ENCODE measurements around the gene TMEM245. TPM values are rescaled to one million over a fixed set of nuclear protein-coding genes. Genes with fewer than 3 reads are reported as not detected.

Gene TMEM245
- total RNA-seq, 1 donor from 2014 or later, result 24.0 TPM

- Mint-ChIP-seq H3K4me3 (ENCODE audit: low read depth) (no peak overlapping the region), H3K4me1 (ENCODE audit: low read depth) (no peaks in the 10 kb centered on the region), H3K27ac (no peak overlapping the region), H3K27me3 (ENCODE audit: low read depth) (no peaks in the 10 kb centered on the region), H3K9me3 (no peaks in the 10 kb centered on the region), H3K36me3 (ENCODE audit: low read depth) (peaks cover 34% of the 10 kb centered on the region)
- DNase-seq (ENCODE audit: low spot score), result no peak
- intact Hi-C loops (cut with micrococcal nuclease), result no loop called here
These were observed 98.9 kb downstream of the TMEM245 start for GRCh38 chr9:109020581-109021511.

- Mint-ChIP-seq H3K27me3 (ENCODE audit: low read depth) (no peaks in the 10 kb centered on the region), H3K4me1 (ENCODE audit: low read depth) (no peaks in the 10 kb centered on the region), H3K9me3 (no peaks in the 10 kb centered on the region), H3K36me3 (ENCODE audit: low read depth) (peaks cover 34% of the 10 kb centered on the region), H3K4me3 (ENCODE audit: low read depth) (no peak overlapping the region), H3K27ac (no peak overlapping the region)
- intact Hi-C loops (cut with micrococcal nuclease), result no loop called here
- no peak for DNase-seq (ENCODE audit: low spot score)
These were observed 99.6 kb downstream of the TMEM245 start for GRCh38 chr9:109020113-109020512.

- intact Hi-C loops (cut with micrococcal nuclease), result loop anchor here (10.0 kb wide), 1 partner anchor 1125 kb away; no protein-coding TSS in a partner anchor
- no peaks in the 10 kb centered on the region for H3K9me3 Mint-ChIP-seq
- H3K4me3 Mint-ChIP-seq (ENCODE audit: low read depth), result no peak overlapping the region
- DNase-seq (ENCODE audit: low spot score), result no peak
- H3K27ac Mint-ChIP-seq, result no peak overlapping the region
- H3K4me1 Mint-ChIP-seq (ENCODE audit: low read depth), result no peaks in the 10 kb centered on the region
- H3K36me3 Mint-ChIP-seq (ENCODE audit: low read depth), result peaks cover 28% of the 10 kb centered on the region
- H3K27me3 Mint-ChIP-seq (ENCODE audit: low read depth), result no peaks in the 10 kb centered on the region
These were observed 100.3 kb downstream of the TMEM245 start for GRCh38 chr9:109019420-109019819.

- DNase-seq (ENCODE audit: low spot score), result no peak
- intact Hi-C loops (cut with micrococcal nuclease), result loop anchor here (10.0 kb wide), 1 partner anchor 1127 kb away; no protein-coding TSS in a partner anchor
- Mint-ChIP-seq H3K9me3 (no peaks in the 10 kb centered on the region), H3K36me3 (ENCODE audit: low read depth) (peaks cover 22% of the 10 kb centered on the region), H3K4me3 (ENCODE audit: low read depth) (no peak overlapping the region), H3K27ac (no peak overlapping the region), H3K27me3 (ENCODE audit: low read depth) (no peaks in the 10 kb centered on the region), H3K4me1 (ENCODE audit: low read depth) (peaks cover 4% of the 10 kb centered on the region)
These were observed 102.3 kb downstream of the TMEM245 start for GRCh38 chr9:109017493-109017892.

- Mint-ChIP-seq H3K36me3 (ENCODE audit: low read depth) (peaks cover 22% of the 10 kb centered on the region), H3K4me3 (ENCODE audit: low read depth) (no peak overlapping the region), H3K9me3 (no peaks in the 10 kb centered on the region), H3K27ac (no peak overlapping the region), H3K4me1 (ENCODE audit: low read depth) (peaks cover 8% of the 10 kb centered on the region), H3K27me3 (ENCODE audit: low read depth) (peaks cover under 1% of the 10 kb centered on the region)
- DNase-seq (ENCODE audit: low spot score), result no peak
- intact Hi-C loops (cut with micrococcal nuclease), result loop anchor here (10.0 kb wide), 1 partner anchor 1128 kb away; no protein-coding TSS in a partner anchor
These were observed 102.7 kb downstream of the TMEM245 start for GRCh38 chr9:109017061-109017460.

GRCh38 chr9:109016132-109016531, 103.6 kb downstream of the TMEM245 start:
- intact Hi-C loops (cut with micrococcal nuclease), result loop anchor here (10.0 kb wide), 1 partner anchor 1129 kb away; no protein-coding TSS in a partner anchor
- Mint-ChIP-seq H3K4me3 (ENCODE audit: low read depth) (no peak overlapping the region), H3K4me1 (ENCODE audit: low read depth) (peaks cover 17% of the 10 kb centered on the region), H3K27me3 (ENCODE audit: low read depth) (peaks cover 4% of the 10 kb centered on the region), H3K9me3 (no peaks in the 10 kb centered on the region), H3K36me3 (ENCODE audit: low read depth) (peaks cover 22% of the 10 kb centered on the region), H3K27ac (no peak overlapping the region)
- no peak for DNase-seq (ENCODE audit: low spot score)

GRCh38 chr9:109014608-109015280, 105.0 kb downstream of the TMEM245 start:
- H3K4me1 Mint-ChIP-seq (ENCODE audit: low read depth), result peaks cover 27% of the 10 kb centered on the region
- H3K36me3 Mint-ChIP-seq (ENCODE audit: low read depth), result peaks cover 14% of the 10 kb centered on the region
- H3K9me3 Mint-ChIP-seq, result no peaks in the 10 kb centered on the region
- intact Hi-C loops (cut with micrococcal nuclease), result loop anchor here (5.0 to 10.0 kb wide), 2 partner anchors 1130 to 1243 kb away; partner anchors contain the start of gene TXN
- no peak for DNase-seq (ENCODE audit: low spot score)
- H3K4me3 Mint-ChIP-seq (ENCODE audit: low read depth), result no peak overlapping the region
- H3K27ac Mint-ChIP-seq, result no peak overlapping the region
- peaks cover 4% of the 10 kb centered on the region for H3K27me3 Mint-ChIP-seq (ENCODE audit: low read depth)

- intact Hi-C loops (cut with micrococcal nuclease), result loop anchor here (1.0 to 10.0 kb wide), 5 partner anchors 79 to 1243 kb away; partner anchors contain the start of gene TXN
- H3K27me3 Mint-ChIP-seq (ENCODE audit: low read depth), result peaks cover 8% of the 10 kb centered on the region
- H3K4me1 Mint-ChIP-seq (ENCODE audit: low read depth), result peaks cover 32% of the 10 kb centered on the region
- H3K4me3 Mint-ChIP-seq (ENCODE audit: low read depth), result peak overlapping the region; percentile 78
- no peak for DNase-seq (ENCODE audit: low spot score)
- peak overlapping the region; percentile 68 for H3K27ac Mint-ChIP-seq
- H3K36me3 Mint-ChIP-seq (ENCODE audit: low read depth), result peaks cover 6% of the 10 kb centered on the region
- H3K9me3 Mint-ChIP-seq, result no peaks in the 10 kb centered on the region
These were observed 105.8 kb downstream of the TMEM245 start for GRCh38 chr9:109013679-109014607.

GRCh38 chr9:109012876-109013678, 106.7 kb downstream of the TMEM245 start, which contains the start of gene CTNNAL1:
Gene CTNNAL1, minus strand, starts transcription at chr9:109013499. Its CDS starts 57 bp downstream, at chr9:109013442.
- Mint-ChIP-seq H3K4me1 (ENCODE audit: low read depth) (peaks cover 32% of the 10 kb centered on the region), H3K27ac (peak within 1 kb of the TSS; percentile 86), H3K27me3 (ENCODE audit: low read depth) (peaks cover 8% of the 10 kb centered on the region), H3K9me3 (no peaks in the 10 kb centered on the region), H3K4me3 (ENCODE audit: low read depth) (peak within 1 kb of the TSS; percentile 92), H3K36me3 (ENCODE audit: low read depth) (peaks cover 4% of the 10 kb centered on the region)
- intact Hi-C loops (cut with micrococcal nuclease), result loop anchor here (1.0 to 10.0 kb wide), 6 partner anchors 80 to 1244 kb away; partner anchors contain the start of gene TXN
- peak; percentile 79 for DNase-seq (ENCODE audit: low spot score)

- DNase-seq (ENCODE audit: low spot score), result peak; percentile 45
- H3K27ac Mint-ChIP-seq, result peak overlapping the region; percentile 86
- H3K36me3 Mint-ChIP-seq (ENCODE audit: low read depth), result peaks cover 4% of the 10 kb centered on the region
- peaks cover 8% of the 10 kb centered on the region for H3K27me3 Mint-ChIP-seq (ENCODE audit: low read depth)
- peaks cover 32% of the 10 kb centered on the region for H3K4me1 Mint-ChIP-seq (ENCODE audit: low read depth)
- intact Hi-C loops (cut with micrococcal nuclease), result loop anchor here (1.0 to 10.0 kb wide), 5 partner anchors 81 to 1245 kb away; partner anchors contain the start of gene TXN
- H3K9me3 Mint-ChIP-seq, result no peaks in the 10 kb centered on the region
- H3K4me3 Mint-ChIP-seq (ENCODE audit: low read depth), result peak overlapping the region; percentile 92
These were observed 107.5 kb downstream of the TMEM245 start for GRCh38 chr9:109012009-109012875.

Measured in activated T-helper 2 cell treated with anti-CD3 and anti-CD28 coated beads, Interferon-gamma antibody, Interleukin-2, Interleukin-4, amounts not matched to agents 10 μg/mL and 5 μg/mL and 100 μg/mL, durations not matched to agents 14 hours and 24 hours and 36 hours (primary cell).